ENCODE results near the gene CXXC4.

Gene CXXC4

GRCh38 chr4:104519588-104519987 is 24.9 kb upstream of the CXXC4 start:
- TF ChIP-seq, protein P1, sequence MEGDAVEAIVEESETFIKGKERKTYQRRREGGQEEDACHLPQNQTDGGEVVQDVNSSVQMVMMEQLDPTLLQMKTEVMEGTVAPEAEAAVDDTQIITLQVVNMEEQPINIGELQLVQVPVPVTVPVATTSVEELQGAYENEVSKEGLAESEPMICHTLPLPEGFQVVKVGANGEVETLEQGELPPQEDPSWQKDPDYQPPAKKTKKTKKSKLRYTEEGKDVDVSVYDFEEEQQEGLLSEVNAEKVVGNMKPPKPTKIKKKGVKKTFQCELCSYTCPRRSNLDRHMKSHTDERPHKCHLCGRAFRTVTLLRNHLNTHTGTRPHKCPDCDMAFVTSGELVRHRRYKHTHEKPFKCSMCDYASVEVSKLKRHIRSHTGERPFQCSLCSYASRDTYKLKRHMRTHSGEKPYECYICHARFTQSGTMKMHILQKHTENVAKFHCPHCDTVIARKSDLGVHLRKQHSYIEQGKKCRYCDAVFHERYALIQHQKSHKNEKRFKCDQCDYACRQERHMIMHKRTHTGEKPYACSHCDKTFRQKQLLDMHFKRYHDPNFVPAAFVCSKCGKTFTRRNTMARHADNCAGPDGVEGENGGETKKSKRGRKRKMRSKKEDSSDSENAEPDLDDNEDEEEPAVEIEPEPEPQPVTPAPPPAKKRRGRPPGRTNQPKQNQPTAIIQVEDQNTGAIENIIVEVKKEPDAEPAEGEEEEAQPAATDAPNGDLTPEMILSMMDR (IDR thresholded peaks at IDR 0.05): no peak
- no peak for DNase-seq (ENCODE audit: low spot score)
- no peak overlapping the region for H3K4me3 ChIP-seq
- H3K27ac ChIP-seq: no peak overlapping the region

DNA sequence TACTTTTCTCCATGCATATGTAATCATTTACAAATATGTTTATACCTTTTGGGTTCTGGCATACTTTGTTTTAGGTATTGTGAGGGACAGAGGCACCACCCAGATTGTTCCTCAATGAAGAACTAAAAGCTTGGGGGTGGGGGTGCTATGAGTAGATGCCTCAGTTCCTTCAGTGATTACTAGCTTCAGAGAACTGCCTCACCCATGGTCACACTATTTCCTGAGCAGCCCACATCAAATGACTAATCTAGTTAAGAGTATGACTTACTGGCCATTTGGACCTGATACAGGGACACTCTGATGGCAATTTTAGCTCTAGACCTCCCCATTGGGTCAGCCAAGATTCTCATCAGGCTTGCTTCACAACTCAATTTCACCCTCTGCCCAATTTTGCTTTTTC is 22.2 kb upstream of the CXXC4 start:
- H3K27ac ChIP-seq: no peak overlapping the region
- TF ChIP-seq, protein P1 (IDR thresholded peaks at IDR 0.05): no peak
- no peak overlapping the region for H3K4me3 ChIP-seq
- DNase-seq (ENCODE audit: low spot score): no peak

GRCh38 chr4:104508224-104508623 is 13.5 kb upstream of the CXXC4 start:
- Histone ChIP-seq H3K4me3 (no peak overlapping the region), H3K27ac (no peak overlapping the region)
- TF ChIP-seq, protein P1 (IDR thresholded peaks at IDR 0.05): no peak
- no peak for DNase-seq (ENCODE audit: low spot score)

DNA sequence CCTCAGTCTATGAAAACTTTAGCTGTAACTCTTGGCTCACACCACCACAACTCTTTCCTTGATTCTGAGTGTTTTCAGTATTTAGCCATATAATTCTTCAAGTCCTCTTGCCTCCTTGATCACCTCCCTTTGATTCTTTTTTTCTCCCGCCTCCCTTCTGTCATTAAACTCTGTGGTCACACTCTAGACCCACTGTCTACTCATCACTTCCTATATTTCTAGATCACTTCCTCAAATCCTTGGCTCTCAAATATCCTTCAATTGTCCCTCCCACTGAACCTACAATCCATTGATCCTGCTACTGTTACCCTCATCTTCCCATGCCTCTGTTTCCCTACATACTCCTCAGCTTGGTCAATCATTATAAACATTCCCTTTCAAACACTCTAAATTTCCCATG is 12.4 kb upstream of the CXXC4 start:
- Histone ChIP-seq H3K4me3 (no peak overlapping the region), H3K27ac (no peak overlapping the region)
- no peak for DNase-seq (ENCODE audit: low spot score)
- TF ChIP-seq, protein P1 (IDR thresholded peaks at IDR 0.05): no peak

- H3K27ac ChIP-seq: no peak overlapping the region
- DNase-seq (ENCODE audit: low spot score): no peak
- TF ChIP-seq, protein P1 (IDR thresholded peaks at IDR 0.05): no peak
- H3K4me3 ChIP-seq: no peak overlapping the region
Measured at GRCh38 chr4:104504536-104504935, 9.8 kb upstream of the CXXC4 start.

GRCh38 chr4:104502471-104502870 is 7.8 kb upstream of the CXXC4 start:
- Histone ChIP-seq H3K4me3 (no peak overlapping the region), H3K27ac (no peak overlapping the region)
- DNase-seq (ENCODE audit: low spot score): no peak
- TF ChIP-seq, protein P1 (IDR thresholded peaks at IDR 0.05): no peak

DNA sequence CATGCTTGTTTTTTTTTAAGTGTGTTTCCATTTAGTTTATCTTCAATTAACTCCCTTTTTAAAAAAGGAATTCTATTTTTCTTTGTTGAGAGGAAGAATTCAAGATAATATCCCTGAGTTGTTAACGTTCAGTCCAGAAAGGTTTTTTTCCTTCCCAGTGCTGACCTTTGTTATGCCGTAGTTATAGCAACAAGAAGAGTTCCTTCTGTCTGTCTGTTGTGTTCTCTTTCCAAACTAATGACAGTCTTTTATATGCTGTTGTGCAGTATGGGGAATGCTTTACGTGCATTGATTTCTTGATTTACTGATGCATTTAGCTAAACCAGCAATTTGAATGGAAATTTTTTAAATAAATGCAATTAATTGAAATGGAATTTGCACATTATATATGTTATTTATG is 6.6 kb upstream of the CXXC4 start:
- H3K27ac ChIP-seq: no peak overlapping the region
- no peak for DNase-seq (ENCODE audit: low spot score)
- TF ChIP-seq, protein P1 (IDR thresholded peaks at IDR 0.05): no peak
- no peak overlapping the region for H3K4me3 ChIP-seq
